Measurements from ENCODE around the gene GALNT11. TPM values are rescaled to one million over a fixed set of nuclear protein-coding genes. Genes with fewer than 3 reads are reported as not detected.
A peak's percentile ranks its signal among the peaks of the same experiment; 100 is the strongest.

The GALNT11 gene
- total RNA-seq, 2 experiments from 2014 or later: 17.3 to 18.9 TPM

GRCh38 chr7:152162287-152162686, 136.8 kb downstream of the GALNT11 start:
- Mint-ChIP-seq H3K4me1 (peaks cover 8% of the 10 kb centered on the region), H3K27me3 (no peaks in the 10 kb centered on the region), H3K27ac (peak overlapping the region; percentile 31), H3K36me3 (ENCODE audit: low read depth) (peaks cover 65% of the 10 kb centered on the region), H3K9me3 (no peaks in the 10 kb centered on the region), H3K4me3 (no peak overlapping the region)
- POLR2A ChIA-PET: no interaction called here
- CTCF ChIA-PET: no interaction called here
- no peak for DNase-seq

Other genes starting within 250 kb of the GALNT11 start
- 10 to 100 TPM; 27.5 to 32.3 TPM for gene PRKAG2, start 148.6 kb upstream of the GALNT11 start, total RNA-seq
- not detected for gene GALNTL5, start 69.2 kb upstream of the GALNT11 start, total RNA-seq

Measured in activated CD4-positive, alpha-beta T cell treated with anti-CD3 and anti-CD28 coated beads, Interleukin-2, amount 10 ng/mL, durations not matched to agents 7 days and 5 days (primary cell).